H9 (cell line): ENCODE measurements around the gene ARHGAP10. TPM values are rescaled to one million over a fixed set of nuclear protein-coding genes. Genes with fewer than 3 reads are reported as not detected.

ENCODE experiments used
- DNase-seq: peaks from one replicate; pipeline ENCODE4 v3.0.0-alpha.2; 2017
- H2AFZ ChIP-seq: one replicate; pipeline ENCODE4 v1.6.1; 2013; ENCODE audit warnings: mild to moderate bottlenecking, low read length, control low read depth, moderate library complexity
- H2AK5ac ChIP-seq: 2 replicates; pipeline ENCODE4 v1.6.1; 2013; ENCODE audit warnings: low read length, control low read depth, mixed read lengths; ENCODE audit not compliant: insufficient read length
- H2BK120ac ChIP-seq: one replicate; pipeline ENCODE4 v1.6.1; 2013; ENCODE audit warnings: low read depth, mild to moderate bottlenecking, low read length, control low read depth, inconsistent platforms; ENCODE audit not compliant: poor library complexity, severe bottlenecking
- H2BK12ac ChIP-seq: 2 replicates; pipeline ENCODE4 v1.6.1; 2013; ENCODE audit warnings: low read length, control low read depth, mixed read lengths, low read depth; ENCODE audit not compliant: insufficient read length
- H2BK15ac ChIP-seq: 2 replicates; pipeline ENCODE4 v1.6.1; 2013; ENCODE audit warnings: low read depth, low read length, control low read depth
- H2BK20ac ChIP-seq: one replicate; pipeline ENCODE4 v1.6.1; 2013; ENCODE audit warnings: low read depth, mild to moderate bottlenecking, low read length, control low read depth, inconsistent platforms; ENCODE audit not compliant: poor library complexity, severe bottlenecking
- H2BK5ac ChIP-seq: 2 replicates; pipeline ENCODE4 v1.6.1; 2013; ENCODE audit warnings: low read length, control low read depth, mixed read lengths; ENCODE audit not compliant: insufficient read length
- H3K14ac ChIP-seq: 2 replicates; pipeline ENCODE4 v1.6.1; 2013; ENCODE audit warnings: low read length, control low read depth; ENCODE audit not compliant: insufficient read depth
- H3K18ac ChIP-seq: 2 replicates; pipeline ENCODE4 v1.6.1; 2013; ENCODE audit warnings: low read depth, mild to moderate bottlenecking, mixed read lengths, low read length, control low read depth; ENCODE audit not compliant: insufficient read length
- H3K23ac ChIP-seq: 2 replicates; pipeline ENCODE4 v1.6.1; 2013; ENCODE audit warnings: low read length, control low read depth, mixed read lengths, low read depth; ENCODE audit not compliant: insufficient read length
- H3K23me2 ChIP-seq: 2 replicates; pipeline ENCODE4 v1.6.1; 2013; ENCODE audit warnings: low read depth, mild to moderate bottlenecking, mixed read lengths, low read length, control low read depth; ENCODE audit not compliant: insufficient read length, poor library complexity, severe bottlenecking
- H3K27ac ChIP-seq: 2 replicates; pipeline ENCODE4 v1.5.1; 2013; ENCODE audit warnings: low read length, control low read depth, mixed read lengths, low read depth; ENCODE audit not compliant: insufficient read length
- H3K27me3 ChIP-seq: 2 replicates; pipeline ENCODE4 v1.6.1; 2013; ENCODE audit warnings: low read length, control low read depth, inconsistent platforms; ENCODE audit not compliant: insufficient read depth
- H3K4ac ChIP-seq: 2 replicates; pipeline ENCODE4 v1.6.1; 2013; ENCODE audit warnings: low read depth, mild to moderate bottlenecking, control low read depth, inconsistent platforms, low read length, moderate library complexity
- H3K4me1 ChIP-seq: 2 replicates; pipeline ENCODE4 v1.6.1; 2013; ENCODE audit warnings: low read length, control low read depth, inconsistent platforms; ENCODE audit not compliant: insufficient read depth
- H3K4me2 ChIP-seq: 2 replicates; pipeline ENCODE4 v1.6.1; 2013; ENCODE audit warnings: low read length, control low read depth, mixed read lengths; ENCODE audit not compliant: insufficient read length, insufficient read depth
- H3K56ac ChIP-seq: 2 replicates; pipeline ENCODE4 v1.6.1; 2013; ENCODE audit warnings: low read depth, mild to moderate bottlenecking, mixed read lengths, low read length, control low read depth; ENCODE audit not compliant: insufficient read length
- H3K79me1 ChIP-seq: 2 replicates; pipeline ENCODE4 v1.6.1; 2013; ENCODE audit warnings: low read depth, mild to moderate bottlenecking, moderate library complexity, low read length, control low read depth, inconsistent platforms; ENCODE audit not compliant: insufficient read depth, poor library complexity, severe bottlenecking
- H3K79me2 ChIP-seq: 2 replicates; pipeline ENCODE4 v1.6.1; 2013; ENCODE audit warnings: low read length, control low read depth, inconsistent platforms; ENCODE audit not compliant: insufficient read depth
- H3K9ac ChIP-seq: 2 replicates; pipeline ENCODE4 v1.6.1; 2013; ENCODE audit warnings: low read length, control low read depth, mixed read lengths; ENCODE audit not compliant: insufficient read length; ENCODE audit errors: extremely low read depth
- H3K9me3 ChIP-seq: one replicate; pipeline ENCODE4 v1.6.1; 2013; ENCODE audit warnings: low read depth, low read length, inconsistent platforms; ENCODE audit not compliant: control insufficient read depth
- H3T11ph ChIP-seq: one replicate; pipeline ENCODE4 v1.6.1; 2013; ENCODE audit warnings: mild to moderate bottlenecking, low read length, control low read depth, inconsistent platforms
- H4K20me1 ChIP-seq: one replicate; pipeline ENCODE4 v1.6.1; 2013; ENCODE audit not compliant: control insufficient read depth, insufficient read length, insufficient read depth
- H4K5ac ChIP-seq: 2 replicates; pipeline ENCODE4 v1.6.1; 2013; ENCODE audit warnings: low read depth, mild to moderate bottlenecking, mixed read lengths, low read length, control low read depth; ENCODE audit not compliant: insufficient read length
- H4K8ac ChIP-seq: replicated peaks from 2 replicates; pipeline ENCODE4 v1.6.1; 2013; ENCODE audit warnings: low read length, control low read depth, mixed read lengths, low read depth; ENCODE audit not compliant: insufficient read length
- H4K91ac ChIP-seq: 2 replicates; pipeline ENCODE4 v1.6.1; 2013; ENCODE audit warnings: low read depth, mild to moderate bottlenecking, moderate library complexity, mixed read lengths, low read length, control low read depth; ENCODE audit not compliant: insufficient read length
- H3K27ac Mint-ChIP-seq, 3 experiments: 2 replicates in 2 of 3; 3 replicates in 1 of 3; pipeline ENCODE4 v1.8.0; 2020 to 2021; ENCODE audit warnings: mixed read lengths in 3 of 3, mild to moderate bottlenecking in 1 of 3, moderate library complexity in 1 of 3
- H3K27me3 Mint-ChIP-seq: 2 replicates; pipeline ENCODE4 v1.8.0; 2021; ENCODE audit warnings: low read depth, mild to moderate bottlenecking, moderate library complexity, mixed read lengths
- H3K36me3 Mint-ChIP-seq, 3 experiments: 2 replicates in 2 of 3; 3 replicates in 1 of 3; pipeline ENCODE4 v1.8.0; 2020 to 2021; ENCODE audit warnings: low read depth in 3 of 3, mixed read lengths in 3 of 3; ENCODE audit not compliant: insufficient read depth in 1 of 3
- H3K4me1 Mint-ChIP-seq, 2 experiments: 2 replicates each; pipeline ENCODE4 v1.8.0; 2020; ENCODE audit warnings: mixed read lengths in 2 of 2
- H3K4me3 Mint-ChIP-seq, 2 experiments: 2 replicates in 1 of 2; 3 replicates in 1 of 2; pipeline ENCODE4 v1.8.0; 2020 to 2021; ENCODE audit warnings: mild to moderate bottlenecking in 2 of 2, mixed read lengths in 2 of 2, moderate library complexity in 1 of 2
- H3K9me3 Mint-ChIP-seq, 2 experiments: 2 replicates in 1 of 2; 3 replicates in 1 of 2; pipeline ENCODE4 v1.8.0; 2020; ENCODE audit warnings: mild to moderate bottlenecking in 2 of 2, mixed read lengths in 2 of 2, moderate library complexity in 1 of 2
- WGBS: extraction: QIAGEN DNeasy Blood & Tissue Kit; methylation state at CpG from one replicate; pipeline ENCODE4 v1.1.7; 2013; ENCODE audit warnings: missing lambda C conversion rate, low lambda C conversion rate, mixed read lengths; ENCODE audit not compliant: insufficient read length; ENCODE audit errors: extremely low coverage; 5-methylcytosine and 5-hydroxymethylcytosine counted together
- total RNA-seq: library from RNA; stranded (reverse); gene quantifications from 2 replicates; pipeline ENCODE4 v1.2.1, GENCODE V29; 2021
- TF ChIP-seq, protein P1 (sequence below): fragments of 200-600 bp; sonication (generic); conservative IDR thresholded peaks from 3 replicates; pipeline ENCODE4 v1.8.0; 2021; ENCODE audit warnings: antibody characterized with exemption, mild to moderate bottlenecking

Gene ARHGAP10
- total RNA-seq, 1 experiment from 2014 or later, result 7.8 TPM

DNA sequence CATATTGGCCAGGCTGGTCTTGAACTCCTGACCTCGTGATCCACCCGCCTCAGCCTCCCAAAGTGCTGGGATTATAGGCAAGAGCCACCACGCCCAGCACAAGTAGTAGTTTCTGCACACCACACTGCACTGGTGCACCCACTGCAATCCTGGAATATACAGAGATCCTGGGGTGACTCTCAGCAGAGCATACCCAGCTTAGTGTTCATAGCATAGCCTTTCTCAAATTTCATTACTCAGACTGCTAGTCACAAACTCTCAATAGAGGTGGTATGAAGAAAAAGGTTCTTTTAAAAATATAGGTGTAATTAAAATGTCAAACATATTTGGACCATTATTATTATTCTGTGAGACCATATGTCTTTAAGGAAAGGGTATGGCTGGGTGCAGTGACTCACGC, 6.2 kb upstream of the ARHGAP10 start:
- Mint-ChIP-seq H3K4me1 (peaks cover 15 to 17% of the 10 kb centered on the region in 2 experiments), H3K4me3 (no peak overlapping the region), H3K36me3 (no peaks in the 10 kb centered on the region), H3K27ac (no peak overlapping the region), H3K9me3 (no peaks in the 10 kb centered on the region), H3K27me3 (peaks cover 30% of the 10 kb centered on the region)
- Histone ChIP-seq H3K23me2 (no peaks in the 10 kb centered on the region), H4K8ac (no peak overlapping the region), H3K79me2 (no peaks in the 10 kb centered on the region), H2BK20ac (no peak overlapping the region), H2BK5ac (no peak overlapping the region), H2AK5ac (no peak overlapping the region), H3K56ac (no peak overlapping the region), H4K91ac (no peak overlapping the region), H3K4me2 (no peak overlapping the region), H3K9ac (no peak overlapping the region), H4K20me1 (no peaks in the 10 kb centered on the region), H3K4ac (no peak overlapping the region), H3K23ac (no peak overlapping the region), H2BK120ac (no peak overlapping the region), H3K79me1 (no peaks in the 10 kb centered on the region), H3K27ac (no peak overlapping the region), H3K27me3 (no peaks in the 10 kb centered on the region; the same call in 1 of the 2 replicates), H3K9me3 (no peaks in the 10 kb centered on the region), H3T11ph (no peak overlapping the region), H2AFZ (no peak overlapping the region), H3K14ac (no peak overlapping the region), H2BK12ac (no peak overlapping the region), H3K18ac (no peak overlapping the region), H4K5ac (no peak overlapping the region), H2BK15ac (no peak overlapping the region), H3K4me1 (no peaks in the 10 kb centered on the region; the same call in 1 of the 2 replicates)
- DNase-seq, result no peak
- no CpG with 5 or more reads among the region's 4 CpGs for WGBS
- TF ChIP-seq, protein P1, sequence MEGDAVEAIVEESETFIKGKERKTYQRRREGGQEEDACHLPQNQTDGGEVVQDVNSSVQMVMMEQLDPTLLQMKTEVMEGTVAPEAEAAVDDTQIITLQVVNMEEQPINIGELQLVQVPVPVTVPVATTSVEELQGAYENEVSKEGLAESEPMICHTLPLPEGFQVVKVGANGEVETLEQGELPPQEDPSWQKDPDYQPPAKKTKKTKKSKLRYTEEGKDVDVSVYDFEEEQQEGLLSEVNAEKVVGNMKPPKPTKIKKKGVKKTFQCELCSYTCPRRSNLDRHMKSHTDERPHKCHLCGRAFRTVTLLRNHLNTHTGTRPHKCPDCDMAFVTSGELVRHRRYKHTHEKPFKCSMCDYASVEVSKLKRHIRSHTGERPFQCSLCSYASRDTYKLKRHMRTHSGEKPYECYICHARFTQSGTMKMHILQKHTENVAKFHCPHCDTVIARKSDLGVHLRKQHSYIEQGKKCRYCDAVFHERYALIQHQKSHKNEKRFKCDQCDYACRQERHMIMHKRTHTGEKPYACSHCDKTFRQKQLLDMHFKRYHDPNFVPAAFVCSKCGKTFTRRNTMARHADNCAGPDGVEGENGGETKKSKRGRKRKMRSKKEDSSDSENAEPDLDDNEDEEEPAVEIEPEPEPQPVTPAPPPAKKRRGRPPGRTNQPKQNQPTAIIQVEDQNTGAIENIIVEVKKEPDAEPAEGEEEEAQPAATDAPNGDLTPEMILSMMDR, result no peak
